GM12873 (cell line): ENCODE data around the gene CEP170B.

Experiments
- TF ChIP-seq, protein P1 (sequence below): IDR thresholded peaks from 2 replicates; pipeline ENCODE4 v1.5.1; 2012; ENCODE audit warnings: low read depth, mild to moderate bottlenecking, moderate library complexity, low read length, control low read depth; ENCODE audit not compliant: insufficient read depth; ENCODE audit errors: missing control alignments

CEP170B gene

DNA sequence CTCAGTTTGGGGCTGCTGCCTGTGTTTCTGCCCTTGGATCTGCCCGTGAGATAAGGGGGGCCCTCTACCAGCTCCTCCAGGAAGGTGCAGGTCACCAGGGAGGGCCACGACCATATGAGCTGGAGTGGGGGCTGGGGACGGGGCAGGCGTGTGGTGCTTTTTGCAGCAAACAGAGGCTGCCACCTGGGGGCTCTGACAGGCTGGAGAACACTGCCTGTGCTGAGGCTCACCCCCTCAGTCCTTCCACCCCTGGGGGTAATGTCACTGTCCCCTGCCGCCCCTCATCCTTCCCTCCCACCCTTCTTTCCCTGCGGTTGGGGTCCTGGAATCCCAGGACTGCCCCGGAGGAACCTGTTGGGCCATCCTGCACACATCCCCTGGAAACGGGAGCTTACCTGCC is 62.8 kb downstream of the CEP170B start:
- TF ChIP-seq, protein P1, sequence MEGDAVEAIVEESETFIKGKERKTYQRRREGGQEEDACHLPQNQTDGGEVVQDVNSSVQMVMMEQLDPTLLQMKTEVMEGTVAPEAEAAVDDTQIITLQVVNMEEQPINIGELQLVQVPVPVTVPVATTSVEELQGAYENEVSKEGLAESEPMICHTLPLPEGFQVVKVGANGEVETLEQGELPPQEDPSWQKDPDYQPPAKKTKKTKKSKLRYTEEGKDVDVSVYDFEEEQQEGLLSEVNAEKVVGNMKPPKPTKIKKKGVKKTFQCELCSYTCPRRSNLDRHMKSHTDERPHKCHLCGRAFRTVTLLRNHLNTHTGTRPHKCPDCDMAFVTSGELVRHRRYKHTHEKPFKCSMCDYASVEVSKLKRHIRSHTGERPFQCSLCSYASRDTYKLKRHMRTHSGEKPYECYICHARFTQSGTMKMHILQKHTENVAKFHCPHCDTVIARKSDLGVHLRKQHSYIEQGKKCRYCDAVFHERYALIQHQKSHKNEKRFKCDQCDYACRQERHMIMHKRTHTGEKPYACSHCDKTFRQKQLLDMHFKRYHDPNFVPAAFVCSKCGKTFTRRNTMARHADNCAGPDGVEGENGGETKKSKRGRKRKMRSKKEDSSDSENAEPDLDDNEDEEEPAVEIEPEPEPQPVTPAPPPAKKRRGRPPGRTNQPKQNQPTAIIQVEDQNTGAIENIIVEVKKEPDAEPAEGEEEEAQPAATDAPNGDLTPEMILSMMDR = peak; percentile 3

DNA sequence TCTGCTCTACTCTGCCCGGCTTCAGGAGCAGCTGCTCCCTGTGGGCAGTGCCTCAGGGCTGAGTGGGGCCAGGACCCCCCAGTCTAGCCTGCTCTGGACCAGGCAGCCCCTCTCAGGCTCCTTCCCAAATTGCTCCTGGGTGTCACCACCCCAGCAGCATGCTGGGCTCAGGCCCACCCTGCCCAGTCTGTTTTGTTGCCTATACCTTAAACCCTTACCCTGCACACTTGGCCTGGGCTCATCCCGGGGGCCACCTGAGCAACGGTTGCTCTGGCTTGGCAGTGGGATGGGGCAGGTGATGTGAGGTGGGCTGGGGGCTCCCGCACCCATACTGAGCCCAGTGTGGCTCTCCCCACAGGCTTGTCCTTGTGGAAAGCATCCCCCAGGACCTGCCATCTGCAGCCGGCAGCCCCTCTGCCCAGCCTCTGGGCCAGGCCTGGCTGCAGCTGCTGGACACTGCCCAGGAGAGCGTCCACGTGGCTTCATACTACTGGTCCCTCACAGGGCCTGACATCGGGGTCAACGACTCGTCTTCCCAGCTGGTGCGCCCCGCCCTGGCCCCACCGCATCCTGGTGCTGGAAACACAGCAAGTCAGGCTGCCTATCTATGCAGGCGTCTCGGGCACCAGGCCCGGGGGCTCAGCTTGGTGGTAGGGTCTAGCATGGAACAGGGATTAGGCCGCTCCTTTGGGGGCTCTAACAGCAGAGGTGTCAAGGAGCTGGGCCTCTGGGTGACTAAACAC is 63.5 kb downstream of the CEP170B start:
- TF ChIP-seq, protein P1 = no peak

DNA sequence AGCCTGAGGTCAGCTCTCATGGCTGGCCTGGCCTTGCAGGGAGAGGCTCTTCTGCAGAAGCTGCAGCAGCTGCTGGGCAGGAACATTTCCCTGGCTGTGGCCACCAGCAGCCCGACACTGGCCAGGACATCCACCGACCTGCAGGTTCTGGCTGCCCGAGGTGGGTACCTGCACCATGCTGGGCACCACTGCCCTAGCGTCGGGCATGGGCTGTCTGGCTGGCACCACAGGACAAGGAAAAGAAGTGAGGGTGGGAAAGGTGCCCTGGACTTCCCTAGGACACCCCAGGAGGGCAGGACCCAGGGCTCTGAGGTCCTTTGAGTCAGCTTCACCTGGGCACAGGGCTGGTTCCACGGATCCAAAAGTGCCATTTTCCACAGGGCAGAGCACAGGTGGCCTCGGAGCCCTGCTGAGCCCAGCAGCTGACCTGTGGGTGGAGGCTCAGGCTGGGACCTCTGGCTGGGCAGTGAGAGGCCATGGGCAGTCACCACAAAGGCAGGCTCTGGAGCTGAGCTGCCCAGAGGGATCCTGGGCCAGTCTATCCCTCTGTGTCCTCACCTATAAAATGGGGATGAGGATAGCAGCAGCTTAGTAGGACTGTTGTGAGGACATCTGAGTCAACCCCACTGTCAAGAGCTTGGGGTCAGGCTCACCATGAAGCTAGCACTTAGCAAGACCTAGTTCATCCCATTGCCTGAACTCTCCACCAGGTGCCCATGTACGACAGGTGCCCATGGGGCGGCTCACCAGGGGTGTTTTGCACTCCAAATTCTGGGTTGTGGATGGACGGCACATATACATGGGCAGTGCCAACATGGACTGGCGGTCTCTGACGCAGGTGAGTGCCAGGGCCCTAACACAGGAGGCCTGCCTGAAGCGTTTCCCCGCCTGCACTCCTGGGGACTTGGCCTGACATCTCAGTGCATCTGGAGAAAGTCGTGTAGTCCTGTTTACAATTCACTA is 64.5 kb downstream of the CEP170B start:
- TF ChIP-seq, protein P1 = no peak

DNA sequence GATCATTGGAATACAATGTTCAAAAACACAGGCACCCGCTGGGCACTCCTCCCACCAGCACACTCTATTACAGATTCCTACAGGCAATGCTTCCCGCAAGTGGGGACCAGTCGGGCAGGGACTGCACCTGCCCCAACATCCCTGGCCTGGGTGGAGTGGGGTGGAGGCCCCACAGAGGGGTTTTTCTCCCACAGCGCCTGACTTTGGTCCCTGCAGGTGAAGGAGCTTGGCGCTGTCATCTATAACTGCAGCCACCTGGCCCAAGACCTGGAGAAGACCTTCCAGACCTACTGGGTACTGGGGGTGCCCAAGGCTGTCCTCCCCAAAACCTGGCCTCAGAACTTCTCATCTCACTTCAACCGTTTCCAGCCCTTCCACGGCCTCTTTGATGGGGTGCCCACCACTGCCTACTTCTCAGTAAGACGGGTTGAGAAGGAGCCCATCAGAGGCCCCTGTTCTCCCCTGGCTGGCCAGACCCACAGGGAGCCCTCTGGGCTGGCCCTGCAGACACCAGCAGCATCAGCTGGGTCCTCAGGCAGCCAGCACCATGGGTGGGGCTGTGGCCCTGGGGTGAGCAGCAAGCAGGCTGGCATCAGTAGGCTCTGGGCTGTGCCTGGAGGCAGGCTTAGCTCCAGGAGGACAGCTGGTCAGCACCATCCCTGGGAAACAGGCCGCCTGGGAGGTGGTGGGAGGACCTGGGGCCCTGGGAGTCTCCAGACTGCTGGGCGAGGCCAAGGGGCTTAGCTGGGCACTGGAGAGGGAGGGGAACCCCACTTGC is 65.6 kb downstream of the CEP170B start:
- TF ChIP-seq, protein P1 = no peak

DNA sequence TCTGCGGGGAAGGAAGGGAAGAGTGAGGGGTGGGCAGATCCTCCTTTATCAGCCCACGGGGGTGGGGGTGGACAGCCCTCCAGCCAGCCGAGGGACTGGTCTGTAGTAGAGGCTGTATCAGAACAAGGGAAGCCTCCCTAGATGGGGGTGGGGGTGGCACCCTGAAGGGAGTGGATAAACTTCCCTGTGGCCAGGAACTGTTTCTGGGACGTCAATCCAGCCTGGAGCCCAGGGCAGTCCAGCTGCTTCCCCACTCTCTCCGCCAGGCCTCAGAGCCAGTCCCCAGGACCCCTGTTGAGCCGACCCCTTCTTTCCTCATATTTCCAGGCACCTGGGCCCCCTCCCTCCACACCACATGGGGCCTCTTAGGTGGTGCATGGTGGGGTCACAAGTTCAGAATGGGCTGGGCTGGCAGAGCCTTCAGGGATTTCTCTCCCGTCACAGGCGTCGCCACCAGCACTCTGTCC is 66.3 kb downstream of the CEP170B start:
- TF ChIP-seq, protein P1 = no peak

DNA sequence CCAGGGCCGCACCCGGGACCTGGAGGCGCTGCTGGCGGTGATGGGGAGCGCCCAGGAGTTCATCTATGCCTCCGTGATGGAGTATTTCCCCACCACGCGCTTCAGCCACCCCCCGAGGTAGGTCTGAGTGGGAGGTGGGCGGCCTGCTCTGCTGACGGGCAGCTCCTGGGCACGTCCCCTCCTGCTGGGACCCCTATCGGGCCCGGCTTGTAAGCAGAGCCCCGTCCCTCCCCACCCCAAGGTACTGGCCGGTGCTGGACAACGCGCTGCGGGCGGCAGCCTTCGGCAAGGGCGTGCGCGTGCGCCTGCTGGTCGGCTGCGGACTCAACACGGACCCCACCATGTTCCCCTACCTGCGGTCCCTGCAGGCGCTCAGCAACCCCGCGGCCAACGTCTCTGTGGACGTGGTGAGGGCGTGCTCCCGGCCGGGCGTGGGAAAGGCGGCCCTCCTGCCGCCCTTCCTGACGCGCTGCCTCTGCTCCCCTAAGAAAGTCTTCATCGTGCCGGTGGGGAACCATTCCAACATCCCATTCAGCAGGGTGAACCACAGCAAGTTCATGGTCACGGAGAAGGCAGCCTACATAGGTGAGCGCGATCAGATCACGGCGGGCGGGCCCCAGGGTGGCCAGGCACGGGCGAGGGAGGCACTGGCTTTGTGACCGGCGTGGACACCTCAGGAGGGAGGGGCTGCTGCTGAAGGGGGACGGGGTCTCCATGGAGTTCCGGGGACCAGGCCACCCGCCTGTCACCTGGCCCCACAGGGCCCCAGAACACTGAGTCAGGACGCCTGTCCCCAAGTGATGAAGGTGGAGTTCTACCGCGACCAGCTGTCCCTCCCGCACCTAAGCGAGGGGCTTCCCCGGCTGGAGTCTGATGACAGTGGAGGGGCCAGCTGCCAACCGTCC is 67.0 kb downstream of the CEP170B start:
- TF ChIP-seq, protein P1 = no peak
